OCI-LY7 (cell line): ENCODE results near the gene PTX4. TPM values are rescaled to one million over a fixed set of nuclear protein-coding genes. Genes with fewer than 3 reads are reported as not detected.

Source experiments
- BruUV-seq: library from RNA; stranded (reverse); fragments of 400-500 nt; replicated peaks from 2 replicates; lab custom pipeline; 2021; lab: Mats Ljungman, UMichigan
- CTCF ChIA-PET: fragments of 300-600 bp; sonication (Branson Sonifier 250); formaldehyde crosslinking; loops from one replicate; lab custom pipeline; 2022; ENCODE audit warnings: antibody characterized with exemption; ENCODE audit not compliant: unreplicated experiment; lab: Charles Lee
- POLR2A ChIA-PET: fragments of 300-600 bp; sonication (Branson Sonifier 250); formaldehyde crosslinking; loops from one replicate; lab custom pipeline; 2022; ENCODE audit warnings: antibody characterized with exemption; lab: Charles Lee
- DNase-seq: peaks from one replicate; pipeline ENCODE4 v3.0.0-alpha.2; 2015; ENCODE audit warnings: low spot score
- H2AFZ ChIP-seq: fragments of 200-600 bp; sonication (generic), shearing (Covaris generic); 2 replicates; pipeline ENCODE4 v1.6.1; 2014; ENCODE audit warnings: mild to moderate bottlenecking, antibody characterized with exemption, low read length, moderate library complexity
- H3K27ac ChIP-seq: fragments of 200-600 bp; sonication (generic); 2 replicates; pipeline ENCODE4 v1.5.1; 2014; ENCODE audit warnings: mixed run types, low read depth, mild to moderate bottlenecking, moderate library complexity, low read length, inconsistent platforms; ENCODE audit not compliant: poor library complexity, severe bottlenecking
- H3K36me3 ChIP-seq: fragments of 200-600 bp; sonication (generic); 2 replicates; pipeline ENCODE4 v1.6.1; 2014; ENCODE audit warnings: mild to moderate bottlenecking, antibody characterized with exemption, low read length, moderate library complexity, mixed read lengths; ENCODE audit not compliant: insufficient read depth
- H3K4me1 ChIP-seq: fragments of 200-600 bp; sonication (generic); 2 replicates; pipeline ENCODE4 v1.5.1; 2014; ENCODE audit warnings: mild to moderate bottlenecking, low read length; ENCODE audit not compliant: insufficient read depth, poor library complexity, severe bottlenecking
- H3K4me2 ChIP-seq: fragments of 200-600 bp; sonication (generic); 2 replicates; pipeline ENCODE4 v1.6.1; 2014; ENCODE audit warnings: mild to moderate bottlenecking, low read length
- H3K4me3 ChIP-seq: fragments of 200-600 bp; sonication (generic); 2 replicates; pipeline ENCODE4 v1.5.1; 2014; ENCODE audit warnings: mild to moderate bottlenecking, low read depth, low read length; ENCODE audit not compliant: poor library complexity, severe bottlenecking
- H3K79me2 ChIP-seq: fragments of 200-600 bp; sonication (generic); 2 replicates; pipeline ENCODE4 v1.6.1; 2016; ENCODE audit warnings: low read depth, mild to moderate bottlenecking, low read length, moderate library complexity, mixed read lengths; ENCODE audit not compliant: insufficient read depth
- H3K9me2 ChIP-seq: fragments of 200-600 bp; sonication (generic); 2 replicates; pipeline ENCODE4 v1.6.1; 2016; ENCODE audit warnings: mild to moderate bottlenecking, low read length, mixed read lengths; ENCODE audit not compliant: insufficient read depth
- H3K9me3 ChIP-seq: fragments of 200-600 bp; sonication (generic); 2 replicates; pipeline ENCODE4 v1.6.1; 2014; ENCODE audit warnings: mild to moderate bottlenecking, mixed run types, low read length, mixed read lengths
- H4K20me1 ChIP-seq: fragments of 200-600 bp; sonication (generic); 2 replicates; pipeline ENCODE4 v1.6.1; 2014; ENCODE audit warnings: mild to moderate bottlenecking, antibody characterized with exemption, low read length, moderate library complexity, mixed read lengths; ENCODE audit not compliant: insufficient read depth
- CTCF ChIP-seq: fragments of 200-600 bp; sonication (generic); conservative IDR thresholded peaks from 2 replicates; pipeline ENCODE4 v1.5.1; 2014; ENCODE audit warnings: mild to moderate bottlenecking, antibody characterized with exemption, low read length, moderate library complexity, mixed read lengths
- EZH2phosphoT487 ChIP-seq: fragments of 200-600 bp; sonication (generic); IDR thresholded peaks from 2 replicates; pipeline ENCODE4 v1.6.1; 2018; ENCODE audit warnings: low read depth, borderline replicate concordance, mild to moderate bottlenecking, mixed run types, antibody characterized with exemption, low read length, moderate library complexity, mixed read lengths
- intact Hi-C: fragments of 100-400 bp; cut with micrococcal nuclease; formaldehyde crosslinking; loops from one replicate; pipeline ENCODE4 v1.10.0; 2022; ENCODE audit not compliant: unreplicated experiment
- total RNA-seq, 2 experiments: library from RNA; depleted of rRNA in 1 of 2; stranded (reverse); fragments of >200 nt in 1 of 2; shearing (Covaris generic) in 1 of 2; gene quantifications; 2 replicates each; pipeline ENCODE4 v1.2.3, GENCODE V29; 2014 to 2022

Gene PTX4
- total RNA-seq, 2 experiments from 2014 or later = not detected

GRCh38 chr16:1457489-1458245 is 31.1 kb downstream of the PTX4 start:
- ChIA-PET POLR2A (no interaction called here), CTCF (no interaction called here)
- no TSS peak for BruUV-seq
- no peak for DNase-seq
- Histone ChIP-seq H3K4me3 (no peak overlapping the region), H3K4me1 (peaks cover 9% of the 10 kb centered on the region), H4K20me1 (no peaks in the 10 kb centered on the region), H3K4me2 (no peak overlapping the region), H3K79me2 (no peaks in the 10 kb centered on the region), H3K27ac (no peak overlapping the region), H2AFZ (no peak overlapping the region), H3K9me3 (no peaks in the 10 kb centered on the region), H3K36me3 (peaks cover 9% of the 10 kb centered on the region; the same call in 1 of the 2 replicates), H3K9me2 (no peaks in the 10 kb centered on the region)
- intact Hi-C loops = no loop called here
- TF ChIP-seq EZH2phosphoT487 (no peak), CTCF (no peak)

- DNase-seq = no peak
- TF ChIP-seq EZH2phosphoT487 = no peak
- no peak for TF ChIP-seq CTCF
- no peaks in the 10 kb centered on the region for H3K9me3 ChIP-seq
- ChIA-PET POLR2A (no interaction called here), CTCF (no interaction called here)
- no TSS peak for BruUV-seq
- H3K4me2 ChIP-seq = no peak overlapping the region
- no peak overlapping the region for H3K4me3 ChIP-seq
- H3K36me3 ChIP-seq = peaks cover 9% of the 10 kb centered on the region; the same call in 1 of the 2 replicates
- H3K27ac ChIP-seq = no peak overlapping the region
- no peaks in the 10 kb centered on the region for H3K9me2 ChIP-seq
- intact Hi-C loops = no loop called here
- H3K4me1 ChIP-seq = peaks cover 9% of the 10 kb centered on the region
- no peaks in the 10 kb centered on the region for H4K20me1 ChIP-seq
- H3K79me2 ChIP-seq = no peaks in the 10 kb centered on the region
- H2AFZ ChIP-seq = no peak overlapping the region
Measured at GRCh38 chr16:1456951-1457350, 31.8 kb downstream of the PTX4 start.
